CD4-positive, CD25-positive, alpha-beta regulatory T cell (primary cell): Measurements from ENCODE around the gene TXNIP. TPM values are rescaled to one million over a fixed set of nuclear protein-coding genes. Genes with fewer than 3 reads are reported as not detected.

ENCODE experiments used
- ATAC-seq, 2 donors: fragments of 150-1000 bp; cut with Tn5 transposase; one replicate each; pipeline ENCODE4 v1.10.0; 2021; ENCODE audit warnings: low read depth in 2 of 2, moderate number of reproducible peaks in 2 of 2, moderate library complexity in 1 of 2
- DNase-seq, 3 donors: peaks; one replicate each; pipeline versions ENCODE4 v3.0.0 to v3.0.0-alpha.2; 2012 to 2022; ENCODE audit warnings: mixed read lengths in 1 of 3
- H3K27ac ChIP-seq: one replicate; pipeline ENCODE4 v1.7.0; 2013; ENCODE audit warnings: mild to moderate bottlenecking, low read length; ENCODE audit not compliant: insufficient read depth, poor library complexity, severe bottlenecking
- H3K27me3 ChIP-seq: one replicate; pipeline ENCODE4 v1.7.0; 2013; ENCODE audit warnings: low read length; ENCODE audit not compliant: control insufficient read depth, insufficient read depth
- H3K36me3 ChIP-seq: one replicate; pipeline ENCODE4 v1.7.0; 2013; ENCODE audit warnings: mild to moderate bottlenecking, low read length, moderate library complexity; ENCODE audit not compliant: control insufficient read depth, insufficient read depth
- H3K4me1 ChIP-seq: 2 replicates; pipeline ENCODE4 v1.7.0; 2013; ENCODE audit warnings: mild to moderate bottlenecking, low read length; ENCODE audit not compliant: insufficient read depth, control insufficient read depth, poor library complexity, severe bottlenecking
- H3K4me3 ChIP-seq: one replicate; pipeline ENCODE4 v1.7.0; 2013; ENCODE audit warnings: low read depth, mild to moderate bottlenecking, low read length, moderate library complexity
- H3K9me3 ChIP-seq, 2 experiments: 1 replicate in 1 of 2; 2 replicates in 1 of 2; pipeline ENCODE4 v1.7.0; 2013; ENCODE audit warnings: low read length in 2 of 2, mild to moderate bottlenecking in 1 of 2, moderate library complexity in 1 of 2; ENCODE audit not compliant: control insufficient read depth in 2 of 2
- H3K27ac Mint-ChIP-seq, 3 donors: one replicate each; pipeline ENCODE4 v1.8.0; 2020 to 2022; ENCODE audit warnings: mild to moderate bottlenecking in 3 of 3, mixed read lengths in 3 of 3, moderate library complexity in 2 of 3
- H3K27me3 Mint-ChIP-seq: one replicate; pipeline ENCODE4 v1.8.0; 2022; ENCODE audit warnings: mild to moderate bottlenecking, mixed read lengths
- H3K36me3 Mint-ChIP-seq: one replicate; pipeline ENCODE4 v1.8.0; 2020; ENCODE audit warnings: mixed read lengths
- H3K4me1 Mint-ChIP-seq, 4 donors: one replicate each; pipeline ENCODE4 v1.8.0; 2020 to 2022; ENCODE audit warnings: mixed read lengths in 4 of 4, mild to moderate bottlenecking in 1 of 4
- H3K4me3 Mint-ChIP-seq, 4 donors: one replicate each; pipeline ENCODE4 v1.8.0; 2020 to 2022; ENCODE audit warnings: mild to moderate bottlenecking in 4 of 4, mixed read lengths in 4 of 4, moderate library complexity in 3 of 4
- H3K9me3 Mint-ChIP-seq, 7 donors: one replicate each; pipeline ENCODE4 v1.8.0; 2020 to 2022; ENCODE audit warnings: mixed read lengths in 7 of 7, mild to moderate bottlenecking in 3 of 7, moderate library complexity in 2 of 7
- polyA plus RNA-seq, 4 donors: library from polyadenylated mRNA; unstranded; fragments of 300-500 nt; fragmentation: Illumina TruSeq; gene quantifications; one replicate each; pipeline ENCODE4 v1.2.3, GENCODE V29; 2021
- total RNA-seq: library from RNA; stranded (reverse); gene quantifications from one replicate; pipeline ENCODE4 v1.2.3, GENCODE V29; 2022

TXNIP gene
- total and polyA plus RNA-seq, 5 donors from 2014 or later, result 1,496 to 4,955 (median 2,877) TPM

GRCh38 chr1:145999321-146000024, 3.1 kb upstream of the TXNIP start:
- no peaks in the 10 kb centered on the region for H3K27me3 Mint-ChIP-seq
- DNase-seq (peak in 2 of 3 donors; percentile 49 to 80), ATAC-seq (peak; percentile 18 to 26)
- H3K9me3 ChIP-seq, result no peaks in the 10 kb centered on the region
- peaks cover 15% of the 10 kb centered on the region for H3K36me3 ChIP-seq
- peaks cover 0 to 9% (median 0%) of the 10 kb centered on the region in 7 donors for H3K9me3 Mint-ChIP-seq
- peak overlapping the region; percentile 96 to 100 (median 98) for H3K27ac Mint-ChIP-seq
- peak overlapping the region; percentile 90 to 100 (median 98) for H3K4me3 Mint-ChIP-seq
- peaks cover 60% of the 10 kb centered on the region for H3K4me1 ChIP-seq
- peak overlapping the region; percentile 97 for H3K4me3 ChIP-seq
- peaks cover 20% of the 10 kb centered on the region for H3K36me3 Mint-ChIP-seq
- peaks cover 12 to 64% (median 39%) of the 10 kb centered on the region in 4 donors for H3K4me1 Mint-ChIP-seq
- peak overlapping the region; percentile 93 for H3K27ac ChIP-seq
- H3K27me3 ChIP-seq, result no peaks in the 10 kb centered on the region

- peaks cover 33% of the 10 kb centered on the region for H3K36me3 ChIP-seq
- peaks cover 0 to 10% (median 0%) of the 10 kb centered on the region in 7 donors for H3K9me3 Mint-ChIP-seq
- no peaks in the 10 kb centered on the region for H3K27me3 Mint-ChIP-seq
- no peak for DNase-seq
- H3K4me3 Mint-ChIP-seq, result peak overlapping the region; percentile 90 to 100 (median 98)
- H3K4me1 Mint-ChIP-seq, result peaks cover 8 to 58% (median 44%) of the 10 kb centered on the region in 4 donors
- H3K27ac Mint-ChIP-seq, result peak overlapping the region; percentile 96 to 100 (median 98)
- H3K4me1 ChIP-seq, result peaks cover 70% of the 10 kb centered on the region
- ATAC-seq, result no peak
- peak overlapping the region; percentile 93 for H3K27ac ChIP-seq
- H3K9me3 ChIP-seq, result no peaks in the 10 kb centered on the region
- peak overlapping the region; percentile 97 for H3K4me3 ChIP-seq
- H3K27me3 ChIP-seq, result no peaks in the 10 kb centered on the region
- peaks cover 38% of the 10 kb centered on the region for H3K36me3 Mint-ChIP-seq
Measured at GRCh38 chr1:145997718-145998023, 1.3 kb upstream of the TXNIP start.

- Histone ChIP-seq H3K4me1 (peaks cover 76% of the 10 kb centered on the region), H3K27me3 (no peaks in the 10 kb centered on the region), H3K9me3 (no peaks in the 10 kb centered on the region), H3K27ac (peak overlapping the region; percentile 93), H3K4me3 (peak overlapping the region; percentile 97), H3K36me3 (peaks cover 38% of the 10 kb centered on the region)
- Mint-ChIP-seq H3K4me1 (peaks cover 8 to 62% (median 47%) of the 10 kb centered on the region in 4 donors), H3K27me3 (no peaks in the 10 kb centered on the region), H3K4me3 (peak overlapping the region; percentile 90 to 100 (median 98)), H3K27ac (peak overlapping the region; percentile 96 to 100 (median 98)), H3K9me3 (peaks cover 0 to 10% (median 0%) of the 10 kb centered on the region in 7 donors), H3K36me3 (peaks cover 42% of the 10 kb centered on the region)
- ATAC-seq, result peak; percentile 58 to 70
- DNase-seq, result peak; percentile 56 to 92 (median 83)
Measured at GRCh38 chr1:145997016-145997717, 788 bp upstream of the TXNIP start.

GRCh38 chr1:145995964-145996432, 381 bp downstream of the TXNIP start:
- peak in 1 of 3 donors; percentile 48 for DNase-seq

GRCh38 chr1:145995148-145995881, 1.1 kb downstream of the TXNIP start:
- H3K9me3 Mint-ChIP-seq, result peaks cover 0 to 10% (median 1%) of the 10 kb centered on the region in 7 donors
- H3K4me3 Mint-ChIP-seq, result peak overlapping the region; percentile 90 to 100 (median 98)
- DNase-seq (peak in 1 of 3 donors; percentile 54), ATAC-seq (no peak)
- no peaks in the 10 kb centered on the region for H3K27me3 Mint-ChIP-seq
- Histone ChIP-seq H3K27me3 (no peaks in the 10 kb centered on the region), H3K36me3 (peaks cover 42% of the 10 kb centered on the region), H3K9me3 (no peaks in the 10 kb centered on the region), H3K4me3 (peak overlapping the region; percentile 97), H3K4me1 (peaks cover 72% of the 10 kb centered on the region), H3K27ac (peak overlapping the region; percentile 93)
- peaks cover 6 to 65% (median 52%) of the 10 kb centered on the region in 4 donors for H3K4me1 Mint-ChIP-seq
- peaks cover 49% of the 10 kb centered on the region for H3K36me3 Mint-ChIP-seq
- peak overlapping the region; percentile 96 to 100 (median 98) for H3K27ac Mint-ChIP-seq

More at GRCh38 chr1:145995964-145996432, 381 bp downstream of the TXNIP start:
- peaks cover 75% of the 10 kb centered on the region for H3K4me1 ChIP-seq
- H3K27me3 ChIP-seq, result no peaks in the 10 kb centered on the region
- Mint-ChIP-seq H3K4me1 (peaks cover 6 to 62% (median 48%) of the 10 kb centered on the region in 4 donors), H3K27me3 (no peaks in the 10 kb centered on the region), H3K9me3 (peaks cover 0 to 10% (median 0%) of the 10 kb centered on the region in 7 donors), H3K36me3 (peaks cover 49% of the 10 kb centered on the region), H3K27ac (peak overlapping the region; percentile 96 to 100 (median 98)), H3K4me3 (peak overlapping the region; percentile 90 to 100 (median 98))
- H3K27ac ChIP-seq, result peak overlapping the region; percentile 93
- H3K4me3 ChIP-seq, result peak overlapping the region; percentile 97
- ATAC-seq, result no peak
- peaks cover 42% of the 10 kb centered on the region for H3K36me3 ChIP-seq
- no peaks in the 10 kb centered on the region for H3K9me3 ChIP-seq

GRCh38 chr1:145994391-145995120, 1.8 kb downstream of the TXNIP start:
- H3K36me3 ChIP-seq, result peaks cover 42% of the 10 kb centered on the region
- peak overlapping the region; percentile 97 for H3K4me3 ChIP-seq
- ATAC-seq, result no peak
- peak overlapping the region; percentile 93 for H3K27ac ChIP-seq
- no peaks in the 10 kb centered on the region for H3K27me3 ChIP-seq
- H3K4me1 ChIP-seq, result peaks cover 64% of the 10 kb centered on the region
- H3K27ac Mint-ChIP-seq, result peak overlapping the region; percentile 90 to 100 (median 96)
- peaks cover 49% of the 10 kb centered on the region for H3K36me3 Mint-ChIP-seq
- no peaks in the 10 kb centered on the region for H3K27me3 Mint-ChIP-seq
- peak in 2 of 3 donors; percentile 25 to 50 for DNase-seq
- H3K4me1 Mint-ChIP-seq, result peaks cover 6 to 63% (median 48%) of the 10 kb centered on the region in 4 donors
- peak overlapping the region; percentile 90 to 100 (median 98) for H3K4me3 Mint-ChIP-seq
- no peaks in the 10 kb centered on the region for H3K9me3 ChIP-seq
- peaks cover 0 to 10% (median 1%) of the 10 kb centered on the region in 7 donors for H3K9me3 Mint-ChIP-seq
